HepG2 (cell line): Measurements from ENCODE around the gene CLCN2. TPM values are rescaled to one million over a fixed set of nuclear protein-coding genes. Genes with fewer than 3 reads are reported as not detected.

ENCODE experiments used
- SALL1 ChIP-seq: sonication (generic); formaldehyde crosslinking; IDR thresholded peaks from 2 replicates; pipeline ENCODE4 v1.8.0; 2022; ENCODE audit warnings: mild to moderate bottlenecking, missing genetic modification reagents
- SMAD3 ChIP-seq: sonication (generic); formaldehyde crosslinking; IDR thresholded peaks from 2 replicates; pipeline ENCODE4 v1.4.0; 2020; ENCODE audit warnings: missing genetic modification reagents
- TMF1 ChIP-seq: sonication (generic); formaldehyde crosslinking; IDR thresholded peaks from 2 replicates; pipeline ENCODE4 v1.8.1; 2022; ENCODE audit warnings: low read depth, missing genetic modification reagents
- XBP1 ChIP-seq: sonication (generic); formaldehyde crosslinking; IDR thresholded peaks from 2 replicates; pipeline ENCODE4 v1.5.0; 2020; ENCODE audit warnings: missing genetic modification reagents
- ZNF672 ChIP-seq: sonication (generic); formaldehyde crosslinking; IDR thresholded peaks from 2 replicates; pipeline ENCODE4 v1.8.1; 2022; ENCODE audit warnings: missing genetic modification reagents
- polyA plus RNA-seq, 8 experiments: library from polyadenylated mRNA; depleted of rRNA in 3 of 8; stranded (reverse) in 7 of 8; unstranded in 1 of 8; fragments of >200 nt; fragmentation: Illumina TruSeq in 4 of 8; extraction: Trizol in 4 of 8; gene quantifications; 2 replicates each; pipeline versions ENCODE4 v1.2.1 to v1.2.3, GENCODE V29; 2011 to 2016; ENCODE audit warnings: low read depth in 4 of 8, missing spikeins in 1 of 8, mixed read lengths in 1 of 8; ENCODE audit not compliant: insufficient read depth in 1 of 8
- total RNA-seq, 5 experiments: library from RNA; depleted of rRNA; stranded (reverse); fragments of >200 nt; fragmentation: Illumina TruSeq; extraction: Trizol; gene quantifications; 2 replicates each; pipeline ENCODE4 v1.2.3, GENCODE V29; 2016; ENCODE audit warnings: low read depth in 1 of 5
- TF ChIP-seq, protein P1 (sequence below): sonication (generic); formaldehyde crosslinking; IDR thresholded peaks from 2 replicates; pipeline ENCODE4 v1.5.0; 2020; ENCODE audit warnings: mild to moderate bottlenecking, missing genetic modification reagents, borderline replicate concordance
- TF ChIP-seq, protein P2 (sequence below): sonication (generic); formaldehyde crosslinking; IDR thresholded peaks from 2 replicates; pipeline ENCODE4 v1.4.0; 2020; ENCODE audit warnings: missing genetic modification reagents
- TF ChIP-seq, protein P3 (sequence below): sonication (generic); formaldehyde crosslinking; IDR thresholded peaks from 2 replicates; pipeline ENCODE4 v1.5.0; 2020; ENCODE audit warnings: missing genetic modification reagents
- TF ChIP-seq, protein P4 (sequence below): sonication (generic); formaldehyde crosslinking; IDR thresholded peaks from 2 replicates; pipeline ENCODE4 v1.4.0; 2020; ENCODE audit warnings: mild to moderate bottlenecking, missing genetic modification reagents, borderline replicate concordance

The CLCN2 gene
- total and polyA plus RNA-seq, 2 of the 13 experiments (the other 11 are each of a cell fraction or from before 2014, with no cell fraction given) = 11.4 to 13.5 TPM

DNA sequence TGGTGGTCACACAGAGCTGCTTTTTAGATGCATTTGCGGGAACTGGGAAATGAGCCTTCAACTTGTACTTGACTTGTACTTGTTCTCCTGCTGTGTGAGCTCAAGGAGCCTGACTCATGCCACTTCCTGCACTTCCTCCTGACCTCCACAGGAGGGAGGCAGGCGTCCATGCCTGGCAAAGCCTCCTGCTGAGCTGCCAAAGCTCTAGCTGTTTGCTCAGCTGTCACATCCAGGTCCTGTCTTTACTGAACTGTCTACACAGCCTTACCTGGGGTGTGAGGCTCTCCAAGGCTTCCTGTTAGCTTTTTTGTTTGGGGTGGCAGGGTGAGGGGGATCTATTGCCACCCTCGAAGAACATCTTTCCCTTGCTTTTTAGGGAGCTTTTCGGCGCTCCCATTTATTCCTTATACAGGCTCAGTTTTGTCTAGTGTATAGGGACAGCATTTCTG, 10.2 kb upstream of the CLCN2 start (continued):
- TF ChIP-seq, protein P1, sequence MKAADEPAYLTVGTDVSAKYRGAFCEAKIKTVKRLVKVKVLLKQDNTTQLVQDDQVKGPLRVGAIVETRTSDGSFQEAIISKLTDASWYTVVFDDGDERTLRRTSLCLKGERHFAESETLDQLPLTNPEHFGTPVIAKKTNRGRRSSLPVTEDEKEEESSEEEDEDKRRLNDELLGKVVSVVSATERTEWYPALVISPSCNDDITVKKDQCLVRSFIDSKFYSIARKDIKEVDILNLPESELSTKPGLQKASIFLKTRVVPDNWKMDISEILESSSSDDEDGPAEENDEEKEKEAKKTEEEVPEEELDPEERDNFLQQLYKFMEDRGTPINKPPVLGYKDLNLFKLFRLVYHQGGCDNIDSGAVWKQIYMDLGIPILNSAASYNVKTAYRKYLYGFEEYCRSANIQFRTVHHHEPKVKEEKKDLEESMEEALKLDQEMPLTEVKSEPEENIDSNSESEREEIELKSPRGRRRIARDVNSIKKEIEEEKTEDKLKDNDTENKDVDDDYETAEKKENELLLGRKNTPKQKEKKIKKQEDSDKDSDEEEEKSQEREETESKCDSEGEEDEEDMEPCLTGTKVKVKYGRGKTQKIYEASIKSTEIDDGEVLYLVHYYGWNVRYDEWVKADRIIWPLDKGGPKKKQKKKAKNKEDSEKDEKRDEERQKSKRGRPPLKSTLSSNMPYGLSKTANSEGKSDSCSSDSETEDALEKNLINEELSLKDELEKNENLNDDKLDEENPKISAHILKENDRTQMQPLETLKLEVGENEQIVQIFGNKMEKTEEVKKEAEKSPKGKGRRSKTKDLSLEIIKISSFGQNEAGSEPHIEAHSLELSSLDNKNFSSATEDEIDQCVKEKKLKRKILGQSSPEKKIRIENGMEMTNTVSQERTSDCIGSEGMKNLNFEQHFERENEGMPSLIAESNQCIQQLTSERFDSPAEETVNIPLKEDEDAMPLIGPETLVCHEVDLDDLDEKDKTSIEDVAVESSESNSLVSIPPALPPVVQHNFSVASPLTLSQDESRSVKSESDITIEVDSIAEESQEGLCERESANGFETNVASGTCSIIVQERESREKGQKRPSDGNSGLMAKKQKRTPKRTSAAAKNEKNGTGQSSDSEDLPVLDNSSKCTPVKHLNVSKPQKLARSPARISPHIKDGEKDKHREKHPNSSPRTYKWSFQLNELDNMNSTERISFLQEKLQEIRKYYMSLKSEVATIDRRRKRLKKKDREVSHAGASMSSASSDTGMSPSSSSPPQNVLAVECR = peak; percentile 68
- TF ChIP-seq SALL1 (CRISPR knock-in tag) (peak; percentile 74; the same call in 1 of the 2 replicates), ZNF672 (CRISPR knock-in tag) (no peak), TMF1 (CRISPR knock-in tag) (no peak), SMAD3 (no peak; the same call in 1 of the 2 replicates), XBP1 (CRISPR knock-in tag) (no peak)
- TF ChIP-seq, protein P2, sequence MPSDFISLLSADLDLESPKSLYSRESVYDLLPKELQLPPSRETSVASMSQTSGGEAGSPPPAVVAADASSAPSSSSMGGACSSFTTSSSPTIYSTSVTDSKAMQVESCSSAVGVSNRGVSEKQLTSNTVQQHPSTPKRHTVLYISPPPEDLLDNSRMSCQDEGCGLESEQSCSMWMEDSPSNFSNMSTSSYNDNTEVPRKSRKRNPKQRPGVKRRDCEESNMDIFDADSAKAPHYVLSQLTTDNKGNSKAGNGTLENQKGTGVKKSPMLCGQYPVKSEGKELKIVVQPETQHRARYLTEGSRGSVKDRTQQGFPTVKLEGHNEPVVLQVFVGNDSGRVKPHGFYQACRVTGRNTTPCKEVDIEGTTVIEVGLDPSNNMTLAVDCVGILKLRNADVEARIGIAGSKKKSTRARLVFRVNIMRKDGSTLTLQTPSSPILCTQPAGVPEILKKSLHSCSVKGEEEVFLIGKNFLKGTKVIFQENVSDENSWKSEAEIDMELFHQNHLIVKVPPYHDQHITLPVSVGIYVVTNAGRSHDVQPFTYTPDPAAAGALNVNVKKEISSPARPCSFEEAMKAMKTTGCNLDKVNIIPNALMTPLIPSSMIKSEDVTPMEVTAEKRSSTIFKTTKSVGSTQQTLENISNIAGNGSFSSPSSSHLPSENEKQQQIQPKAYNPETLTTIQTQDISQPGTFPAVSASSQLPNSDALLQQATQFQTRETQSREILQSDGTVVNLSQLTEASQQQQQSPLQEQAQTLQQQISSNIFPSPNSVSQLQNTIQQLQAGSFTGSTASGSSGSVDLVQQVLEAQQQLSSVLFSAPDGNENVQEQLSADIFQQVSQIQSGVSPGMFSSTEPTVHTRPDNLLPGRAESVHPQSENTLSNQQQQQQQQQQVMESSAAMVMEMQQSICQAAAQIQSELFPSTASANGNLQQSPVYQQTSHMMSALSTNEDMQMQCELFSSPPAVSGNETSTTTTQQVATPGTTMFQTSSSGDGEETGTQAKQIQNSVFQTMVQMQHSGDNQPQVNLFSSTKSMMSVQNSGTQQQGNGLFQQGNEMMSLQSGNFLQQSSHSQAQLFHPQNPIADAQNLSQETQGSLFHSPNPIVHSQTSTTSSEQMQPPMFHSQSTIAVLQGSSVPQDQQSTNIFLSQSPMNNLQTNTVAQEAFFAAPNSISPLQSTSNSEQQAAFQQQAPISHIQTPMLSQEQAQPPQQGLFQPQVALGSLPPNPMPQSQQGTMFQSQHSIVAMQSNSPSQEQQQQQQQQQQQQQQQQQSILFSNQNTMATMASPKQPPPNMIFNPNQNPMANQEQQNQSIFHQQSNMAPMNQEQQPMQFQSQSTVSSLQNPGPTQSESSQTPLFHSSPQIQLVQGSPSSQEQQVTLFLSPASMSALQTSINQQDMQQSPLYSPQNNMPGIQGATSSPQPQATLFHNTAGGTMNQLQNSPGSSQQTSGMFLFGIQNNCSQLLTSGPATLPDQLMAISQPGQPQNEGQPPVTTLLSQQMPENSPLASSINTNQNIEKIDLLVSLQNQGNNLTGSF (CRISPR knock-in tag) = no peak
- TF ChIP-seq, protein P3, sequence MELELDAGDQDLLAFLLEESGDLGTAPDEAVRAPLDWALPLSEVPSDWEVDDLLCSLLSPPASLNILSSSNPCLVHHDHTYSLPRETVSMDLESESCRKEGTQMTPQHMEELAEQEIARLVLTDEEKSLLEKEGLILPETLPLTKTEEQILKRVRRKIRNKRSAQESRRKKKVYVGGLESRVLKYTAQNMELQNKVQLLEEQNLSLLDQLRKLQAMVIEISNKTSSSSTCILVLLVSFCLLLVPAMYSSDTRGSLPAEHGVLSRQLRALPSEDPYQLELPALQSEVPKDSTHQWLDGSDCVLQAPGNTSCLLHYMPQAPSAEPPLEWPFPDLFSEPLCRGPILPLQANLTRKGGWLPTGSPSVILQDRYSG (CRISPR knock-in tag) = no peak
- TF ChIP-seq, protein P4, sequence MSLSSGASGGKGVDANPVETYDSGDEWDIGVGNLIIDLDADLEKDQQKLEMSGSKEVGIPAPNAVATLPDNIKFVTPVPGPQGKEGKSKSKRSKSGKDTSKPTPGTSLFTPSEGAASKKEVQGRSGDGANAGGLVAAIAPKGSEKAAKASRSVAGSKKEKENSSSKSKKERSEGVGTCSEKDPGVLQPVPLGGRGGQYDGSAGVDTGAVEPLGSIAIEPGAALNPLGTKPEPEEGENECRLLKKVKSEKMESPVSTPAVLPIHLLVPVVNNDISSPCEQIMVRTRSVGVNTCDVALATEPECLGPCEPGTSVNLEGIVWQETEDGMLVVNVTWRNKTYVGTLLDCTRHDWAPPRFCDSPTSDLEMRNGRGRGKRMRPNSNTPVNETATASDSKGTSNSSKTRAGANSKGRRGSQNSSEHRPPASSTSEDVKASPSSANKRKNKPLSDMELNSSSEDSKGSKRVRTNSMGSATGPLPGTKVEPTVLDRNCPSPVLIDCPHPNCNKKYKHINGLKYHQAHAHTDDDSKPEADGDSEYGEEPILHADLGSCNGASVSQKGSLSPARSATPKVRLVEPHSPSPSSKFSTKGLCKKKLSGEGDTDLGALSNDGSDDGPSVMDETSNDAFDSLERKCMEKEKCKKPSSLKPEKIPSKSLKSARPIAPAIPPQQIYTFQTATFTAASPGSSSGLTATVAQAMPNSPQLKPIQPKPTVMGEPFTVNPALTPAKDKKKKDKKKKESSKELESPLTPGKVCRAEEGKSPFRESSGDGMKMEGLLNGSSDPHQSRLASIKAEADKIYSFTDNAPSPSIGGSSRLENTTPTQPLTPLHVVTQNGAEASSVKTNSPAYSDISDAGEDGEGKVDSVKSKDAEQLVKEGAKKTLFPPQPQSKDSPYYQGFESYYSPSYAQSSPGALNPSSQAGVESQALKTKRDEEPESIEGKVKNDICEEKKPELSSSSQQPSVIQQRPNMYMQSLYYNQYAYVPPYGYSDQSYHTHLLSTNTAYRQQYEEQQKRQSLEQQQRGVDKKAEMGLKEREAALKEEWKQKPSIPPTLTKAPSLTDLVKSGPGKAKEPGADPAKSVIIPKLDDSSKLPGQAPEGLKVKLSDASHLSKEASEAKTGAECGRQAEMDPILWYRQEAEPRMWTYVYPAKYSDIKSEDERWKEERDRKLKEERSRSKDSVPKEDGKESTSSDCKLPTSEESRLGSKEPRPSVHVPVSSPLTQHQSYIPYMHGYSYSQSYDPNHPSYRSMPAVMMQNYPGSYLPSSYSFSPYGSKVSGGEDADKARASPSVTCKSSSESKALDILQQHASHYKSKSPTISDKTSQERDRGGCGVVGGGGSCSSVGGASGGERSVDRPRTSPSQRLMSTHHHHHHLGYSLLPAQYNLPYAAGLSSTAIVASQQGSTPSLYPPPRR (CRISPR knock-in tag) = no peak
